ENCODE measurements around the gene OR2A14.
"Not testable (repeated sequence)": the region's sequence is repeated elsewhere in the genome, so short reads cannot be mapped to it uniquely, and the experiment has no call there.

Gene OR2A14

DNA sequence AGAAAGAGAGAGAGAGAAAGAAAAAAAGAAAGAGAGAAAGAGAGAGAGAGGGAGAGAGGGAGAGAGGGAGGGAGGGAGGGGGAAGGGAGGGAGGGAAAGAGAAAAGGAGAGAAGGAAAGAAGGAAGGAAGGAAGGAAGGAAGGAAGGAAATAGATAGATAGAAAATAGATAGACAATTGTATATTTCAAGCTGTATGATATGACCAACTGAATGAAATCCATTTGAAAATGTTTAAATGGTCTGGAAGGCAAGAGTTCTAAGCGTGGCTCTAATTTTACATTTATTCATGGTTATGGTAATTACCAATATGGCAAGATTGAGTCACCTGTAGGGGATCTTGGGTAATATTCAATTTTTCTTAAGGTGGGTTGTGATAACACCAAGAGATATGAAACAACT, 35.9 kb downstream of the OR2A14 start:
- no peak for DNase-seq (ENCODE audit: low read depth)

- DNase-seq (ENCODE audit: low read depth) = no peak
Measured at GRCh38 chr7:144164784-144165183, 41.8 kb downstream of the OR2A14 start.

- DNase-seq (ENCODE audit: low read depth) = not testable (repeated sequence)
Measured at GRCh38 chr7:144171594-144172350, 48.8 kb downstream of the OR2A14 start.

DNA sequence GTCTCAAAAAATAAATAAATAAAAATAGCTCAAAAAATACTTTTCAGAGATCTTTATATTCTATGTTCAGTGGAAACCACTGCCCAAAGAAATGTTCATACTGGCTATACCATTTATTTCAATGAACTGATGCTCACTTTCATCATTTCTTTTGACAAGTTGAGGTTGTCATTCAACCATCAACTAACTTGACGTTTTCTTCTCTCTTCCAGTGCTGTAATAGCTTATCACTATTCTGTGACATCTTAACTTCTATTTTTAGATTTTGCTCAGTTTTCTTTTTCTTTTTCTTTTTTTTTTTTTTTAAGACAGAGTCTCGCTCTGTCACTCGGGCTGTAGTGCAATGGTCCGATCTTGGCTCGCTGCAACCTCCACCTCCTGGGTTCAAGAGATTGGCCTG, 51.6 kb downstream of the OR2A14 start:
- DNase-seq (ENCODE audit: low read depth) = no peak

- not testable (repeated sequence) for DNase-seq (ENCODE audit: low read depth)
Measured at GRCh38 chr7:144178380-144179164, 55.6 kb downstream of the OR2A14 start.

DNA sequence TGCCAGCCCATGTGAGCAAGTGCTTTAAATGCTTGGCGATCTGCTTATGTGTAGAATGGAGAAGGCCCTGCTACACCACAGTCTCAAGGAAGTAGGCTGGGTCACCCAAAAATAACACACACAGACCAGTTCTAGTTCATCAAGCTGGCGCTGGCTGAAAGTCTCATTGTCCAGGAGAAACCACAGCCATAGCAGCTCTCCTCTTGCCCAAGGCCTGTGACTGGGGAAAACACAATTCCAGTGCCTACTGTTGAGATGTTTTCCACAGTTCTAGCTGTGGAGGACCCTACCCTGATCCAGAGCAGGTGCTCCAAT, 56.1 kb downstream of the OR2A14 start:
- DNase-seq (ENCODE audit: low read depth) = not testable (repeated sequence)
